Measurements from ENCODE around the gene PCDH15. TPM values are rescaled to one million over a fixed set of nuclear protein-coding genes. Genes with fewer than 3 reads are reported as not detected.

PCDH15 gene
- total and polyA plus RNA-seq, 12 donors = 1.9 to 34.2 (median 10.2) TPM

DNA sequence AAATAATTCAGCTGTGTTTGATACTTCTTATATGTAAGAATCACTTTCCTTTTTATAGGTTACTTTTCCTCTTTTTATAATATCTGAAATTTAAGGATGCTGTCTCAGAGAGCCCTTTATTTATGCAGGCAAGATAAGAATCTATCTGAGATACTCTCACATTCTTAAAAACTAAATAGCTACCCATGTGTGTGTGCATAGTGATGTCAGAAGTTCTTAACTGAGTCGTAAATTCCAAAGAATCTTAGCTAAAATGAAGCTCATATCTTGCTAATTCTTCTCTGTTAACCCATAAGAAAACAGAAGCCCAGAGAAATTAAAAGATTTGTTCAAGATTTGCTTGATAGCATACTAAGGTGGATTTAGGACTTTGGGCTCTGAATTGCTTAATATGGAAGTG is 118.5 kb downstream of the PCDH15 start:
- Histone ChIP-seq H3K4me3 (no peak overlapping the region), H3K27me3 (no peaks in the 10 kb centered on the region), H3K27ac (no peak overlapping the region), H3K4me1 (replicated peaks in 1 of 2) (no peaks in the 10 kb centered on the region), H3K9me3 (replicated peaks in 1 of 3) (peaks cover 0 to 4% (median 0%) of the 10 kb centered on the region in 3 donors), H3K36me3 (replicated peaks in 1 of 2) (no peaks in the 10 kb centered on the region)
- WGBS, 4 donors = 45 to 67% (median 58%) methylated on average over 1 of the region's 1 CpG
- no peak for DNase-seq
- intact Hi-C loops (cut with DNase I) = no loop called here
- TF ChIP-seq, protein P1, sequence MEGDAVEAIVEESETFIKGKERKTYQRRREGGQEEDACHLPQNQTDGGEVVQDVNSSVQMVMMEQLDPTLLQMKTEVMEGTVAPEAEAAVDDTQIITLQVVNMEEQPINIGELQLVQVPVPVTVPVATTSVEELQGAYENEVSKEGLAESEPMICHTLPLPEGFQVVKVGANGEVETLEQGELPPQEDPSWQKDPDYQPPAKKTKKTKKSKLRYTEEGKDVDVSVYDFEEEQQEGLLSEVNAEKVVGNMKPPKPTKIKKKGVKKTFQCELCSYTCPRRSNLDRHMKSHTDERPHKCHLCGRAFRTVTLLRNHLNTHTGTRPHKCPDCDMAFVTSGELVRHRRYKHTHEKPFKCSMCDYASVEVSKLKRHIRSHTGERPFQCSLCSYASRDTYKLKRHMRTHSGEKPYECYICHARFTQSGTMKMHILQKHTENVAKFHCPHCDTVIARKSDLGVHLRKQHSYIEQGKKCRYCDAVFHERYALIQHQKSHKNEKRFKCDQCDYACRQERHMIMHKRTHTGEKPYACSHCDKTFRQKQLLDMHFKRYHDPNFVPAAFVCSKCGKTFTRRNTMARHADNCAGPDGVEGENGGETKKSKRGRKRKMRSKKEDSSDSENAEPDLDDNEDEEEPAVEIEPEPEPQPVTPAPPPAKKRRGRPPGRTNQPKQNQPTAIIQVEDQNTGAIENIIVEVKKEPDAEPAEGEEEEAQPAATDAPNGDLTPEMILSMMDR (IDR thresholded peaks at IDR 0.05) = no peak
- TF ChIP-seq POLR2A (IDR thresholded peaks at IDR 0.05) = no peak

- Histone ChIP-seq H3K4me1 (replicated peaks in 1 of 2) (no peaks in the 10 kb centered on the region), H3K27ac (no peak overlapping the region), H3K27me3 (no peaks in the 10 kb centered on the region), H3K4me3 (no peak overlapping the region), H3K9me3 (replicated peaks in 1 of 3) (peaks cover 0 to 4% (median 0%) of the 10 kb centered on the region in 3 donors), H3K36me3 (replicated peaks in 1 of 2) (no peaks in the 10 kb centered on the region)
- TF ChIP-seq, protein P1 (IDR thresholded peaks at IDR 0.05) = no peak
- no peak for TF ChIP-seq POLR2A (IDR thresholded peaks at IDR 0.05)
- no peak for DNase-seq
- intact Hi-C loops (cut with DNase I) = no loop called here
- WGBS, 4 donors = 81 to 91% (median 88%) methylated on average over 2 of the region's 2 CpGs
Observed at GRCh38 chr10:54681136-54681535, 119.9 kb downstream of the PCDH15 start.

GRCh38 chr10:54667136-54667535 is 133.9 kb downstream of the PCDH15 start:
- 90 to 96% (median 94%) methylated on average over 1 of the region's 1 CpG for WGBS, 4 donors
- intact Hi-C loops (cut with DNase I) = no loop called here
- no peak overlapping the region for H3K4me3 ChIP-seq
- DNase-seq = no peak
- H3K36me3 ChIP-seq (replicated peaks in 1 of 2) = no peaks in the 10 kb centered on the region
- no peaks in the 10 kb centered on the region for H3K27me3 ChIP-seq
- TF ChIP-seq POLR2A (IDR thresholded peaks at IDR 0.05) = no peak
- TF ChIP-seq, protein P1 (IDR thresholded peaks at IDR 0.05) = no peak
- no peaks in the 10 kb centered on the region for H3K9me3 ChIP-seq (replicated peaks in 1 of 3)
- no peaks in the 10 kb centered on the region for H3K4me1 ChIP-seq (replicated peaks in 1 of 2)
- H3K27ac ChIP-seq = no peak overlapping the region

- Histone ChIP-seq H3K9me3 (replicated peaks in 1 of 3) (peaks cover 0 to 5% (median 0%) of the 10 kb centered on the region in 3 donors), H3K4me3 (no peak overlapping the region)
Observed at GRCh38 chr10:54666192-54666591, 134.8 kb downstream of the PCDH15 start.

More at GRCh38 chr10:54666192-54666591, 134.8 kb downstream of the PCDH15 start:
- H3K36me3 ChIP-seq (replicated peaks in 1 of 2) = no peaks in the 10 kb centered on the region
- no peaks in the 10 kb centered on the region for H3K4me1 ChIP-seq (replicated peaks in 1 of 2)
- intact Hi-C loops (cut with DNase I) = no loop called here
- no peak for DNase-seq
- no peaks in the 10 kb centered on the region for H3K27me3 ChIP-seq
- H3K27ac ChIP-seq = no peak overlapping the region
- TF ChIP-seq POLR2A (IDR thresholded peaks at IDR 0.05) = no peak
- TF ChIP-seq, protein P1 (IDR thresholded peaks at IDR 0.05) = no peak
